HCT116 (cell line): ENCODE results near the gene POMGNT1. TPM values are rescaled to one million over a fixed set of nuclear protein-coding genes. Genes with fewer than 3 reads are reported as not detected.

ENCODE experiments used
- ATAC-seq: fragments of 200-7000 bp; cut with Tn5 transposase; 2 replicates; pipeline ENCODE4 v1.9.1; 2020; ENCODE audit warnings: mild to moderate bottlenecking, moderate library complexity
- BruUV-seq: library from RNA; stranded (reverse); fragments of 400-500 nt; replicated peaks from 2 replicates; lab custom pipeline; 2021; lab: Mats Ljungman, UMichigan
- CTCF ChIA-PET: fragments of 300-600 bp; sonication (Branson Sonifier 250); formaldehyde crosslinking; loops from one replicate; lab custom pipeline; 2021; ENCODE audit warnings: antibody characterized with exemption; lab: Charles Lee
- POLR2A ChIA-PET: fragments of 300-600, 350-600 bp; sonication (Branson Sonifier 250); formaldehyde crosslinking; loops from one replicate; lab custom pipeline; 2021; ENCODE audit warnings: antibody characterized with exemption; lab: Charles Lee
- RAD21 ChIA-PET, 2 experiments: fragments of 300-600 bp; sonication (Branson Sonifier 250); formaldehyde crosslinking; loops; one replicate each; lab custom pipeline; 2023; ENCODE audit warnings: low total read pairs in 2 of 2; ENCODE audit not compliant: uncharacterized antibody in 2 of 2, unreplicated experiment in 2 of 2, low non-redundant PET in 1 of 2; lab: Charles Lee
- DNase-seq: peaks from one replicate; pipeline ENCODE4 v3.0.0-alpha.2; 2010; ENCODE audit warnings: low read depth, low spot score
- H2AFZ ChIP-seq: fragments of 200-600 bp; shearing (Covaris generic), sonication (generic); 2 replicates; pipeline ENCODE4 v1.6.1; 2017; ENCODE audit warnings: low read depth, mixed run types, mixed read lengths, antibody characterized with exemption, low read length; ENCODE audit not compliant: poor library complexity, severe bottlenecking
- H3K27ac ChIP-seq: 2 replicates; pipeline ENCODE4 v1.5.1; 2012; ENCODE audit warnings: low read depth, low read length
- H3K27me3 ChIP-seq: fragments of 200-600 bp; sonication (generic); 2 replicates; pipeline ENCODE4 v1.6.1; 2016; ENCODE audit warnings: mixed run types, low read length, mixed read lengths; ENCODE audit not compliant: insufficient read depth
- H3K36me3 ChIP-seq, 2 experiments: fragments of 200-500 bp in 1 of 2; fragments of 200-600 bp in 1 of 2; sonication (Bioruptor generic) in 1 of 2; sonication (generic) in 1 of 2; 2 replicates each; pipeline versions ENCODE4 v1.5.1 to v1.6.1; 2014 to 2016; ENCODE audit warnings: low read length in 2 of 2, inconsistent platforms in 1 of 2, mixed read lengths in 1 of 2, mixed run types in 1 of 2; ENCODE audit not compliant: insufficient read depth in 2 of 2, control insufficient read depth in 1 of 2
- H3K4me1 ChIP-seq, 2 experiments: fragments of 200-600 bp in 1 of 2; sonication (generic) in 1 of 2; 2 replicates each; pipeline versions ENCODE4 v1.5.1 to v1.6.1; 2012 to 2017; ENCODE audit warnings: low read length in 2 of 2, inconsistent platforms in 1 of 2, mild to moderate bottlenecking in 1 of 2, mixed read lengths in 1 of 2, mixed run types in 1 of 2, moderate library complexity in 1 of 2; ENCODE audit not compliant: insufficient read depth in 2 of 2, control insufficient read depth in 1 of 2
- H3K4me2 ChIP-seq: fragments of 200-600 bp; sonication (generic); 2 replicates; pipeline ENCODE4 v1.6.1; 2017; ENCODE audit warnings: mixed run types, low read length, mixed read lengths
- H3K4me3 ChIP-seq, 2 experiments: fragments of 200-600 bp in 1 of 2; sonication (generic) in 1 of 2; replicated peaks in 1 of 2; 2 replicates each; pipeline ENCODE4 v1.5.1; 2011 to 2016; ENCODE audit warnings: low read length in 2 of 2, control low read depth in 1 of 2, low read depth in 1 of 2, mild to moderate bottlenecking in 1 of 2, mixed read lengths in 1 of 2, mixed run types in 1 of 2
- H3K79me2 ChIP-seq: fragments of 200-600 bp; sonication (generic); 2 replicates; pipeline ENCODE4 v1.6.1; 2017; ENCODE audit warnings: mild to moderate bottlenecking, mixed run types, low read length, moderate library complexity, mixed read lengths; ENCODE audit not compliant: insufficient read depth
- H3K9ac ChIP-seq: fragments of 200-600 bp; sonication (generic); 2 replicates; pipeline ENCODE4 v1.6.1; 2016; ENCODE audit warnings: low read length, mixed read lengths
- H3K9me2 ChIP-seq: fragments of 200-600 bp; sonication (generic), shearing (Covaris generic); 2 replicates; pipeline ENCODE4 v1.6.1; 2017; ENCODE audit warnings: mixed run types, mild to moderate bottlenecking, moderate library complexity; ENCODE audit not compliant: insufficient read depth
- H3K9me3 ChIP-seq, 2 experiments: fragments of 200-500 bp in 1 of 2; fragments of 200-600 bp in 1 of 2; sonication (Bioruptor generic) in 1 of 2; sonication (generic) in 1 of 2; 2 replicates each; pipeline ENCODE4 v1.6.1; 2014 to 2017; ENCODE audit warnings: low read length in 2 of 2, mixed read lengths in 2 of 2, inconsistent platforms in 1 of 2, low read depth in 1 of 2, mild to moderate bottlenecking in 1 of 2, mixed run types in 1 of 2, moderate library complexity in 1 of 2; ENCODE audit not compliant: control insufficient read depth in 1 of 2, insufficient read depth in 1 of 2
- H4K20me1 ChIP-seq: fragments of 200-600 bp; sonication (generic), shearing (Covaris generic); 2 replicates; pipeline ENCODE4 v1.6.1; 2017; ENCODE audit warnings: mixed run types, mild to moderate bottlenecking, moderate library complexity; ENCODE audit not compliant: insufficient read depth
- CBX3 ChIP-seq: IDR thresholded peaks from 2 replicates; pipeline ENCODE4 v1.6.1; 2012; ENCODE audit warnings: low read depth
- CEBPB ChIP-seq: IDR thresholded peaks from 2 replicates; pipeline ENCODE4 v1.6.1; 2012; ENCODE audit warnings: low read depth
- ELF1 ChIP-seq: IDR thresholded peaks from 2 replicates; pipeline ENCODE4 v1.6.1; 2012; ENCODE audit warnings: low read depth, borderline replicate concordance
- FOSL1 ChIP-seq: IDR thresholded peaks from 2 replicates; pipeline ENCODE4 v1.6.1; 2012; ENCODE audit warnings: low read depth
- POLR2A ChIP-seq: IDR thresholded peaks from 2 replicates; pipeline ENCODE4 v1.7.0; 2011; ENCODE audit warnings: borderline replicate concordance; ENCODE audit not compliant: insufficient read depth, insufficient read length; ENCODE audit errors: extremely low read depth
- RAD21 ChIP-seq: IDR thresholded peaks from 2 replicates; pipeline ENCODE4 v1.6.1; 2012; ENCODE audit warnings: low read depth, mild to moderate bottlenecking
- SIN3A ChIP-seq: IDR thresholded peaks from 2 replicates; pipeline ENCODE4 v1.6.1; 2012; ENCODE audit warnings: low read depth
- intact Hi-C: fragments of 100-400 bp; cut with micrococcal nuclease; formaldehyde crosslinking; loops from 2 replicates; pipeline ENCODE4 v1.10.0; 2022
- total RNA-seq: library from RNA; stranded (reverse); gene quantifications from one replicate; pipeline ENCODE4 v1.2.1, GENCODE V29; 2021; ENCODE audit not compliant: unreplicated experiment
- TF ChIP-seq, protein P1 (sequence below): IDR thresholded peaks from 2 replicates; pipeline ENCODE4 v1.6.1; 2011; ENCODE audit warnings: mild to moderate bottlenecking, low read length, moderate library complexity; ENCODE audit not compliant: insufficient replicate concordance; ENCODE audit errors: extremely low read depth
- TF ChIP-seq, protein P2 (sequence below), 3 experiments: fragments of 200-600 bp in 1 of 3; sonication (generic) in 1 of 3; IDR thresholded peaks in 2 of 3; conservative IDR thresholded peaks in 1 of 3; 2 replicates each; pipeline ENCODE4 v1.5.1; 2012 to 2017; ENCODE audit warnings: low read depth in 2 of 3, low read length in 2 of 3, antibody characterized with exemption in 1 of 3, borderline replicate concordance in 1 of 3, control low read depth in 1 of 3, mild to moderate bottlenecking in 1 of 3, mixed read lengths in 1 of 3, mixed run types in 1 of 3, moderate library complexity in 1 of 3; ENCODE audit not compliant: insufficient read depth in 1 of 3

Gene POMGNT1
- total RNA-seq, 1 experiment from 2014 or later: 97.7 TPM

DNA sequence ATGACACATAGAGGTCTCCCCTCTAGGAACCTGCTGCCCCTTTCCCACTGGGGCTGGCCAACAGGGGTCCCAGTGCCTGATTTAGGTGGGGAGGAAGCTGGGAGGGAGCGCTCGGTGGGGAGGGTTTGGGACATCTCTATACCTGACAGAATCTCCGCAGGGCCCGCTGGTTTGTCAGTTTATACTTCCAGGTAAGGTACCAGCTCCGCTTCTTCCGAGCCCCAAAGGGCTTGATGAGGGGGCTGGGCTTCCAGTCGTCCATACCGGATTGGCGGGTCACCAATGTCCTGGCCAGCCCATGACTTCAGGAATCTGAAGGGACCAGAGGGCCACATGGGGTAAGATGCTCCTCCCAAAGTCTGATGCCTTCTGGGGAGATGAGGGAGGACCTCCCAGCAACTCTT is 672 bp downstream of the POMGNT1 start (continued):
- TF ChIP-seq FOSL1: no peak
- TF ChIP-seq, protein P1, sequence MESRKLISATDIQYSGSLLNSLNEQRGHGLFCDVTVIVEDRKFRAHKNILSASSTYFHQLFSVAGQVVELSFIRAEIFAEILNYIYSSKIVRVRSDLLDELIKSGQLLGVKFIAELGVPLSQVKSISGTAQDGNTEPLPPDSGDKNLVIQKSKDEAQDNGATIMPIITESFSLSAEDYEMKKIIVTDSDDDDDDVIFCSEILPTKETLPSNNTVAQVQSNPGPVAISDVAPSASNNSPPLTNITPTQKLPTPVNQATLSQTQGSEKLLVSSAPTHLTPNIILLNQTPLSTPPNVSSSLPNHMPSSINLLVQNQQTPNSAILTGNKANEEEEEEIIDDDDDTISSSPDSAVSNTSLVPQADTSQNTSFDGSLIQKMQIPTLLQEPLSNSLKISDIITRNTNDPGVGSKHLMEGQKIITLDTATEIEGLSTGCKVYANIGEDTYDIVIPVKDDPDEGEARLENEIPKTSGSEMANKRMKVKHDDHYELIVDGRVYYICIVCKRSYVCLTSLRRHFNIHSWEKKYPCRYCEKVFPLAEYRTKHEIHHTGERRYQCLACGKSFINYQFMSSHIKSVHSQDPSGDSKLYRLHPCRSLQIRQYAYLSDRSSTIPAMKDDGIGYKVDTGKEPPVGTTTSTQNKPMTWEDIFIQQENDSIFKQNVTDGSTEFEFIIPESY: no peak
- no peak for TF ChIP-seq CEBPB
- no peak for TF ChIP-seq CBX3
- no peak for TF ChIP-seq POLR2A
- no peak for TF ChIP-seq SIN3A
- no peak for TF ChIP-seq ELF1

DNA sequence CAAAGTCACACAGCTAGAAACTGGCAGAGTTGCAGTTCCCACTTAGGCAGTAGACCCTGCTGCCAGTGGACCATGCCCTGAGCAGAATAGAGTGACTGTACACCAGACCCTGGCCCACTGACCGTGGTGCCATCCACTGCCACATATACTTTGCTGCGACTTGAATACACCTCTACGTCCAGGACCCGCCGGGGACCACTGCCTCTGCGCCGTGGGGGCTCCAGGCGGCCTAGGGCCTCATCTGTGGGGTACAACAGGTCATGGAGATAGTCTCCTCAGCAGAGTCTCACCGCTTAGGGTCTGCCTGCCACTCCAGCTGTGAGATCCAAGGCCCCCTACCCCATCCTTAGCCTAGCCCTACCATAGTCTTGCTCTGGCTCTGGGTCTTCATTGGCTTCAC is 1.6 kb downstream of the POMGNT1 start:
- H3K4me2 ChIP-seq: no peak overlapping the region
- H3K27me3 ChIP-seq: no peaks in the 10 kb centered on the region
- no peak overlapping the region for H2AFZ ChIP-seq
- ChIA-PET CTCF (no interaction called here), POLR2A (interaction anchor here (0.6 kb wide), 1 partner anchor 8 kb away, joined by 3 read pairs; no protein-coding TSS in a partner anchor), RAD21 (no interaction called here)
- DNase-seq (no peak), ATAC-seq (no peak)
- TF ChIP-seq, protein P2, sequence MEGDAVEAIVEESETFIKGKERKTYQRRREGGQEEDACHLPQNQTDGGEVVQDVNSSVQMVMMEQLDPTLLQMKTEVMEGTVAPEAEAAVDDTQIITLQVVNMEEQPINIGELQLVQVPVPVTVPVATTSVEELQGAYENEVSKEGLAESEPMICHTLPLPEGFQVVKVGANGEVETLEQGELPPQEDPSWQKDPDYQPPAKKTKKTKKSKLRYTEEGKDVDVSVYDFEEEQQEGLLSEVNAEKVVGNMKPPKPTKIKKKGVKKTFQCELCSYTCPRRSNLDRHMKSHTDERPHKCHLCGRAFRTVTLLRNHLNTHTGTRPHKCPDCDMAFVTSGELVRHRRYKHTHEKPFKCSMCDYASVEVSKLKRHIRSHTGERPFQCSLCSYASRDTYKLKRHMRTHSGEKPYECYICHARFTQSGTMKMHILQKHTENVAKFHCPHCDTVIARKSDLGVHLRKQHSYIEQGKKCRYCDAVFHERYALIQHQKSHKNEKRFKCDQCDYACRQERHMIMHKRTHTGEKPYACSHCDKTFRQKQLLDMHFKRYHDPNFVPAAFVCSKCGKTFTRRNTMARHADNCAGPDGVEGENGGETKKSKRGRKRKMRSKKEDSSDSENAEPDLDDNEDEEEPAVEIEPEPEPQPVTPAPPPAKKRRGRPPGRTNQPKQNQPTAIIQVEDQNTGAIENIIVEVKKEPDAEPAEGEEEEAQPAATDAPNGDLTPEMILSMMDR (IDR thresholded peaks at IDR 0.05 in 2 of 3, conservative IDR thresholded peaks at IDR 0.05 in 1 of 3; ENCODE audit: borderline replicate concordance in 1 of 3, insufficient read depth in 1 of 3, low read depth in 2 of 3, low read length in 2 of 3): no peak
- TF ChIP-seq RAD21: no peak
- intact Hi-C loops: no loop called here
- no peak overlapping the region for H3K27ac ChIP-seq
- BruUV-seq: no TSS peak
- peaks cover 11 to 16% of the 10 kb centered on the region in 2 experiments; a peak in 3 of 4 replicates for H3K4me1 ChIP-seq
- H3K79me2 ChIP-seq: peaks cover 8% of the 10 kb centered on the region; the same call in 1 of the 2 replicates
- H3K9ac ChIP-seq: no peak overlapping the region
- no peak overlapping the region for H3K4me3 ChIP-seq
- no peaks in the 10 kb centered on the region for H3K9me2 ChIP-seq
- H3K9me3 ChIP-seq: no peaks in the 10 kb centered on the region
- H4K20me1 ChIP-seq: no peaks in the 10 kb centered on the region
- H3K36me3 ChIP-seq: peaks cover 3 to 35% of the 10 kb centered on the region in 2 experiments; a peak in 2 of 4 replicates
